CD4-positive, alpha-beta T cell treated with Interleukin-6 for 4 hours (primary cell): ENCODE data around the gene TRIM5.
"Not testable (repeated sequence)": the region's sequence is repeated elsewhere in the genome, so short reads cannot be mapped to it uniquely, and the experiment has no call there.

Source experiments
- DNase-seq: peaks from one replicate; pipeline ENCODE4 v3.0.0-alpha.2; 2020; ENCODE audit warnings: mixed read lengths

Gene TRIM5

DNA sequence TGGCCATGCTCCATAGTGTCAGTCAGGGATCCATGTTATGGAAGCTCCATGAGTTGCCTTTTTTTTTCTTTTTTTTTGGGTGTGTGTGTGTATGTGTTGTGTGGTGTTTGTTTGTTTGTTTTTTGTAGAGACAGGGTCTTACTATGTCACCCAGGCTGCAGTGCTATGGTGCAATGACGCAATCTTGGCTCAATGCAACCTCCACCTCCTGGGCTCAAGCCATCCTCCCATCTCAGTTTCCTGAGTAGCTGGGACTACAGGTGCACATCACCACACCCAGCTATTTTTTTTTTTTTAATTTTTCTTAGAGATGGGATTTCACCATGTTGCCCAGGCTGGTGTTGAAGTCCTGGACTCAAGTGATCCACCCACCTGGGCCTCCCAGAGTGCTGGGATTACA is 3.6 kb upstream of the TRIM5 start:
- DNase-seq, result no peak

DNA sequence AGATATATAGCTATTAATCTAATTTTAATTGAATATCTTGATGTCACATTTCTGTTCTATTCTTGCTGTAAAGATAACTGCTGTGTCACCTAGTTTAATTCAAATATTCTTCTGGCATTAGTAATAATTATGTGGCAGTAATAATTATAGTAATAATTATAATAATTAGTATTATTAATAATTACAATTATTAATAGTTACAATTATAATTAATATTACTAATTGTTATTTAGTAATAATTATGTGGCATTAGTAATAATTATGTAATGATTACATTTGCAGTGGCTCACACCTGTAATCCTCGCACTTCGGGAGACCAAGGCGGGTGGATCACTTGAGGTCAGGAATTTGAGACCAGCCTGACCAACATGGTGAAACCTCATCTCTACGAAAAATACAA is 1.6 kb upstream of the TRIM5 start:
- no peak for DNase-seq

DNA sequence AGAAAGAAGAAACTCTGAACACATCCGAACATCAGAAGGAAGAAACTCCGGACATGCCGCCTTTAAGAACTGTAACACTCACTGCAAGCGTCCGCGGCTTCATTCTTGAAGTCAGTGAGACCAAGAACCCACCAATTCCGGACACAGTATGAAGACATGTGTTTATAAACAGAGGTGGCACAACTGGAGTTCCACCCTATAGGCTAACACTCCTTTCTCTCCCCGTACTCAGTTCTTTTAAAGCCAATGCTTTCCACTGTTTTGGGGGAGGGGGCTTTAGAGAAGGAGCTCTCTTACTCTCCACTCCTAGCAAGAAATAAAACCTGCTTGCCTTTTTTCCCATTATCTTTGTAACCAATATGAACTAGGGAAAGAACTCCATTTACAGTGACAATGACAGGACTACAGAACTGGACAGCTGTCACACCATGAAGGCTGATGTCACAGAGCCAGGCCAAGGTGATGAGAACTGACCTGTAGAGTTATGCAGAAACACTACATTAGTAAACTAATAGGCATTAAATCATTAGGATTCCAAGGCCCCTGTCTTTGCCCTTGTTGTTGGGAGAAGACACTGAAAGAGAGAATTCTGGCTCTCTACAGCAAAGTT is 733 bp downstream of the TRIM5 start:
- DNase-seq, result no peak

DNA sequence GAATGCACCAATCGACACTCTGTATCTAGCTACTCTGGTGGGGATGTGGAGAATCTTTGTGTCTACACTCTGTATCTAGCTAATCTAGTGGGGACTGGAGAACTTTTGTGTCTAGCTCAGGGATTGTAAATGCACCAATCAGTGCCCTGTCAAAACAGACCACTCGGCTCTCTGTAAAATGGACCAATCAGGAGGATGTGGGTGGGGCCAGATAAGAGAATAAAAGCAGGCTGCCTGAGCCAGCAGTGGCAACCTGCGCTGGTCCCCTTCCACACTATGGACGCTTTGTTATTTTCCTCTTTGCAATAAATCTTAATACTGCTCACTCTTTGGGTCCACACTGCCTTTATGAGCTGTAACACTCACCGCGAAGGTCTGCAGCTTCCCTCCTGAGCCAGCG is 1.3 kb downstream of the TRIM5 start:
- not testable (repeated sequence) for DNase-seq

DNA sequence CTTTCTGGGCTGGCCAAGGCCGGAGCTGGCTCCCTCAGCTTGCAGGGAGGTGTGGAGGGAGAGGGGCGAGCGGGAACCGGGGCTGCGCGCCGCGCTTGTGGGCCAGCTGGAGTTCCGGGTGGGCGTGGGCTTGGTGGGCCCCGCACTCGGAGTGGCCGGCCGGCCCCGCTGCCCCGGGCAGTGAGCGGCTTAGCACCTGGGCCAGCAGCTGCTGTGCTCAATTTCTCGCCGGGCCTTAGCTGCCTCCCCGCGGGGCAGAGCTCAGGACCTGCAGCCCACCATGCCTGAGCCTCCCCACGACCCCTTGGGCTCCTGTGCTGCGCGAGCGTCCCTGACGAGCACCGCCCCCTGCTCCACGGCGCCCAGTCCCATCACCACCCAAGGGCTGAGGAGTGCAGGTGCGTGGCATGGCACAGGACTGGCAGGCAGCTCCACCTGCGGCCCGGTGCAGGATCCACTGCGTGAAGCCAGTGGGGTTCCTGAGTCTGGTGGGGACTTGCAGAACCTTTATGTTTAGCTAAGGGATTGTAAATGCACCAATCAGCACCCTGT is 1.9 kb downstream of the TRIM5 start:
- not testable (repeated sequence) for DNase-seq

DNA sequence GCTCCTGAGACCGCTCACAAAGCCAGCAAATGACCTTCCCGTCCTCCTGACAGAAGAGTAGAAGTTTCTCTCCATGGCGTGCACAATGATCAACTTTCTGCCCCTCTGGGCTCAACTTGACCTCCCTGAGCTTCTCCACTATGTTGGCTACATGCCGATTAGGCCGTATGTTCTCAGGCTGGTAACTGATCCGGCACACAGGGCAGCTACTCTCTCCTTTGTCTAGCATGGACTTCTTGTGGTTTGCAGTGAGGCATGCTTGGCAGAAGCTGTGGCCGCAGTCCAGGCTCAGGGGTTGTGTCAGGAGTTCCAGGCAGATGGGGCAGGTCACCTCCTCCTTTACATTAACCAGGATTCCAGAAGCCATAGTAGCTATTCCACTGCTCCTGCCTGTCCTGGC is 5.1 kb downstream of the TRIM5 start:
- DNase-seq, result no peak

DNA sequence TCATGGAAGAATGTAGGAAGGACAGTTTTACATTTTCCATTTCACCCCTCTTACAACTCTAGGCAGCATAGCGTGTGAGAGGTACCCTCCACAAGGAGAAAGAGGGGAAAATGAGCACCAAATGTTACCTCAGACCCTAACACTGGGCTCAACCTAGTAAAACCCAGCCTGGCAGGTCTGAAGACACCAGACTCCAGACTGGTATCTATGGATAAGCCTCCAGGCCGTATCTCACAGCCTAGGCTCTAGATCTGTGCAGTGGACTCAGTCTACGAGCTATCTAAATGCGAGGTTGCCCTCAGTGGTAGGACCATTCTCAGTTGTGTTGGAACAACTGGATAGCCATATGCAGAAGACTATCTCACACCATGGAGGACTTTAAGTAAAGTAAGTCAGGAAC is 10.5 kb downstream of the TRIM5 start:
- no peak for DNase-seq

DNA sequence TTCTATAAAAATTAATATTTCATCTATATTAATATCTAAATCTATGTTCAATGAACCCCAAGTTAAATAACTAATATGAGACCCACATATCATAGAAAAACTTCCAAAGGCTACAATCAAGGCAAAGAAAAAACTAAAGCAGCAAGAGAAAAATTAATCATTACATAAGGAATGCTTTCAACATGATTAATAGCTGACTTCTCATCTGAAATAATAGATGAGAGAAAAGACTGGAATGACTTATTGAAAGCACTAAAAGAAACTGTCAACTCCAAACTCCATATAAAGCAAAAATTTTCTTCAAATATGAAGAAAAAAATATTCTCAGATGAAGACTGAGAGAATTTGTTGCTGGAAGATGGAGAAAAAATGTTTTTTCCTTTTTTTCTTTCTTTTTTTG is 13.0 kb downstream of the TRIM5 start:
- DNase-seq, result no peak

DNA sequence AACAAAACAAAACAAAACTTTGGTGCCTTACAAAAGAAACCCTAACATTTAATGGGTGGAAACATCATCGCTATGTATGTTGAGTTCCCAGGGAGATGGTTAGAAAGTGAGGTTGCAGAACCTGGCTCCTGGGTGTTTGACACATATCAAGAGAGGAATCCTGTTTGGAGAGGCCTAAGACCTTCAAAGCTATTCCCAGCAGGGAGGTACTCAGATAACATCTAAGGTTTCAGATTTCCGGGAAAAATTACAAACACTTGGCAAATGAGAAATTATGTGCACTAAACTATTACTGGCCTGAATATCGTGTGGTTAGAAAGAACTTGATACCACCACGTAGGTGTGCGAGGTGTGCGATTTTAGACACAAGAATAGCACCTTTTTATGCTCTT is 18.5 kb downstream of the TRIM5 start:
- DNase-seq, result no peak

DNA sequence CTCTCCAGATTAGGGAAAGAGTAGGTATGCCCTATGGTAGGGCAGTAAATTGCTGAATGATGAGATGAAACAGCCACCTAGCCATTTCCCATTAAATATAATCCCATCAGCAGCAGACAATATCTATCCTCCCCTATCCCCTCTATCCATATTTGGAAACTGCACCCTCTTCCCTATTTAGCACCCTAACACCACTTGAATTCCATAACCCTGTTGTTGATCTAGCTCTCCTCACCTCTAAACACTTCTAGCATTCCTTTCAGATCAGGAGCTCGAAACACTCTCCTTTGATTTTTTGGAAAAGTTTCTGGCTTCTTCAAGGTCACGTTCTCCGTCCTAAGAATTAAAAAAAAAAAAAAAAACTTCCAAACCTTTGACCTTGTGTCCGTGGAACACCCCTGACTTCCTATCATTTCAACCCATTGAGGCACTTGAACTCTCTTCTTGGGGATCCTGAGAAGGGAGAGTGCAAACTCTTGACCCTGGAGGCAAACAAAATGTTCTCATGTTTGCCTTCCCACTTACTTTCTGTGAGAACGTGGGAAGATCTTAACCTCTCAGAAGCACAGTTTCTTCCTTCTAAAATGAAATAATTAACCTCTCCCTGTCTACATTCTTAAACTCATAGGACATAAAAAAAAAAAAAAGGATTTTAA is 19.0 kb downstream of the TRIM5 start:
- no peak for DNase-seq

DNA sequence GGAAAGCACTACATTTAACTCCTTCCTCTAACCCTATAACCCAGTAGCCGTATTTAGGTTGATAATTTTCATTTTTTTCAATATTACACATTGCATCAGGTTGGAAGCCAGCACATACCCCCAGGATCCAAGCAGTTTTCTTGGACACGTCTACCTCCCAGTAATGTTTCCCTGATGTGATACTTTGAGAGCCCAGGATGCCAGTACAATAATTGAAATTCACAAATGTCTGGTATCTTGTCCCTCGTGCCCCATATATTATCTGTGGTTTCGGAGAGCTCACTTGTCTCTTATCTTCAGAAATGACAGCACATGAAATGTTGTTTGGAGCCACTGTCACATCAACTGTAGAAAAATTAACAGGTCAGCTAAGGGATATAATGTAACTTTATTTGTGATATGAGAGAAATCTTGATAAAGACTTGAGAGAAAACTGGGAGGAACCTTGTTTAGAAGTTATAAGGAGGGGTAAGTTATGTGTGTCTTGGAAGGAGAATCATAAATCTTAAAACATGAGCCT is 19.8 kb downstream of the TRIM5 start:
- no peak for DNase-seq

DNA sequence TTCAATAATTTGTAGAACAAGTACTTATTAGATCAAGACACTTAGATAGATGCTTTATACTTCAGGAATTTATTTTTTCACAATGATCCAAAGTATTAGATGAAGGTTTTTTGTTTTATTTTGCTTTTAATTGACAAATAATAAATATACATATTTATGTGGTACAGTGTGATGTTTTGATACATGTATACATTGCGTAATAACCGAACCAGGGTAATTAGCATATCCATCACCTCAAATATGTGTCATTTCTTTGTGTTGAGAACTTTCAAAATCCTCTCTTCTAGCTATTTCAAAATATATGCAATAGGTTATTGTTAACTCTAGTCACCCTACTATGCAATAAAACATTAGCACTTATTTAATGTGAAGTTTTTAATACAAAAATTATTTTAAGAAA is 21.4 kb downstream of the TRIM5 start:
- no peak for DNase-seq

DNA sequence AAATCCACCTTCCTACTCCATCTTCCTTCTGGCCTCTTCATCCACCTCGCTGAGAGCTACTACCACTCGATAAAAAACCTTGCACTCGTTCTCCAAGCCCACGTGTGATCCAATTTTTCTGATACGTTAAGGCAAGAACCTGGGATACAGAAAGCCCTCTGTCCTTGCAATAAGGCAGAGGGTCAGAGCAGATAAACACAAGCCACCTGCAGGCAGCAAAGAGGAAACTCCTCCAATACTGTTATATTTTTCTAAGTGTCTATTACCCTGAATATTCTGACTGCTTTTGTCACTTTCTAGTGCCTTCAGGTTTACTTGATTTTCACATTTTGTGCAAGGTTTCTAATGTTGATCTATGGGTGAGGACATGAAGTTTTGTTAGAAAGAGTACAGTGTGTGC is 26.6 kb downstream of the TRIM5 start:
- no peak for DNase-seq

DNA sequence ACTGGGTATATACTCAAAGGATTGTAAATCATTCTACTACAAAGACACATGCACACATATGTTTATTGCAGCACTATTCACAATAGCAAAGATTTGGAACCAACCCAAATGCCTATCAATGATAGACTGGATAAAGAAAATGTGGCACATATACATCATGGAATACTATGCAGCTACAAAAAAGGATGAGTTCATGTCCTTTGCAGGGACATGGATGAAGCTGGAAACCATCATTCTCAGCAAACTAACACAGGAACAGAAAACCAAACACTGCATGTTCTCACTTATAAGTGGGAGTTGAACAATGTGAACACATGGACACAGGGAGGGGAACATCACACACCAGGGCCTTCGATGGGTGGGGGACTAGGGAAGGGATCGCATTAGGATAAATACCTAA is 27.9 kb downstream of the TRIM5 start:
- not testable (repeated sequence) for DNase-seq

DNA sequence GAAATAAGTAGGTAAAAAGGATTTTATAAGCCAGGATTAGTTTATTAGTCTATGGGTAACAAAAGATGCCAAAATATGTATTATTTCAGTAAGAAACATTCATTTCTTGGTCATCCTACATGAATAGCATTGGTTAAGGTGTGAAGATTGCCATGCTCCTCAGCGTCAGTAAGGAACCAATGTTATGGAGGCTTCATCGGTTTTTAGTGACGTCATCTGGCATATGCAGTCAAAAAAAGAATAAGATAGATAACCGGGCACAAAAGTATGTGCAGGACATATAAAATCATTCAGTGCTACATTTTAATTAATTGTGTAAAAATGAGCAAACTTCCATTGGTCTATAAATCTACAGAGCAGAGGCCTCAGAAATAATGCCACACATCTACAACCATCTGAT is 29.4 kb downstream of the TRIM5 start:
- DNase-seq, result no peak

DNA sequence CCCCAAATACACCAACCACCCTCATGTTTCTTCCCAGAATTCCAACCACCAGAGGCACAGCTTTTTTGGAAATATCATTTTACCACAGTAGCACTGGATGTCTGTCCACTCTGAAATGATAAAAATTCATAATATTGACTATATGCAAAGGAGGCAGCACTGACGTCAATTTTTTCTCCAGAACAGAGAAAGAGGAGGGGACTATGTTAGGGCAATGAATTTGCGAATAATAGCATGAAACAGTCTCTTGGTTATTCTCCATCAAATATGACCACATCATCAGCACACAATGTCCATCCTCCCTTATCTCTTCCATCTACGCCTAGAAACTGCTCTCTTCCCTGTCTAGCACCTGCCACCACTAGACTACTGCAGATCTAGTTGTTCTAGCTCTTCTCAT is 38.7 kb downstream of the TRIM5 start:
- DNase-seq, result no peak

DNA sequence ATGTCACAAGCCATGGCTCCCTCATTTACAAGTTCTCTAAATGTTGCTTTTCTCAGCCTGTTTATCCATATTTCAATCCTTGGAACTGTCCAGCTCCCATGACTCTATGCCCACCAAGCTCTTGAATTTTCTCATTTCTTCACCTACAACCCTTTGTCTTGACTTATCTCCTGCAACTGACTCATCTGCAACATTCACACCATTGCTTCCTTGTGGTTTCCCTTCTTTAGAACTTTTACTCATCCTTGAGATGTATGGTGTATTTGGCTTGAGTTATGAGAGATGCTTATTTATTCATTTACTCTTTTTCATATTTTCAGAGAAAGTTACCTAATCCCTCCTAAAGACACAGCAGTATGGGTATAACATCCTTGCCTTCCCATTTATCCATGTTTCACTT is 41.3 kb downstream of the TRIM5 start:
- no peak for DNase-seq

DNA sequence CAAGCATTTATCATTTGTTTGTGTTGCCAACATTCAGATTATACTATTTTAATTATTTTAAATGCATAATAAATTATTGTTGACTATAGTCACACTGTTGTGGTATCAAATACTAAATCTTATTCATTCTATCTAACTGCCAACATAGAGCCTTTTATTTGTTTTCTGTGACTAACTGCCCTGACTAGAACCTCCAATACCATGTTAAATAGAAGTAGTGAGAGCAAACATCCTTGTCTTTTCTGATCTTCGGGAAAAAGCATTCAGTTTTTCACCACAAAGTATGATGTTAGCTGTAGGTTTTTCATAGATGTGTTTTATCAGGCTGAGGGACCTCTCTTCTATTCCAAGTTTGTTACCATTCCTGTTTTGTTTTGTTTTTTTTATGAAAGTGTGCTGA is 44.9 kb downstream of the TRIM5 start:
- DNase-seq, result no peak

DNA sequence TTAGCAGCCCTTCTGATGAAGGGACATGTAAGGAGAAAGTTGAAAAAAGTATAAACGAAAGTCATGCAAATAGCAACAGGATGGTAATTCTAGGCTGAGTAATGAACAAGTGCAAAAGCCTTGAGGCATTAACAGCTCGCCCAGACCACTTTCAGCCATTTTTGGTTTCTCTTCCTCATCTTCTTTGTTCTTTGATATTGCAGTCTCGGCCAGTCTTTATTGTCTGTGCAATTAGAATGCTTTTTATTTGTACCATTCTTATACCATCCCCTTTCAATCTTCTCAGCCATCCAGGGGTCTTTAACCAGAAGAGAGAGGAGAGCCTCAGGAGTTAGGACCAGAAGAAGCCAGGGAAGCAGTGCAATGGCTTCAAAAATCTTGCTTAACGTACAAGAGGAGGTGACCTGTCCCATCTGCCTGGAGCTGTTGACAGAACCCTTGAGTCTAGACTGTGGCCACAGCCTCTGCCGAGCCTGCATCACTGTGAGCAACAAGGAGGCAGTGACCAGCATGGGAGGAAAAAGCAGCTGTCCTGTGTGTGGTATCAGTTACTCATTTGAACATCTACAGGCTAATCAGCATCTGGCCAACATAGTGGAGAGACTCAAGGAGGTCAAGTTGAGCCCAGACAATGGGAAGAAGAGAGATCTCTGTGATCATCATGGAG is 52.8 kb downstream of the TRIM5 start:
- DNase-seq, result no peak

DNA sequence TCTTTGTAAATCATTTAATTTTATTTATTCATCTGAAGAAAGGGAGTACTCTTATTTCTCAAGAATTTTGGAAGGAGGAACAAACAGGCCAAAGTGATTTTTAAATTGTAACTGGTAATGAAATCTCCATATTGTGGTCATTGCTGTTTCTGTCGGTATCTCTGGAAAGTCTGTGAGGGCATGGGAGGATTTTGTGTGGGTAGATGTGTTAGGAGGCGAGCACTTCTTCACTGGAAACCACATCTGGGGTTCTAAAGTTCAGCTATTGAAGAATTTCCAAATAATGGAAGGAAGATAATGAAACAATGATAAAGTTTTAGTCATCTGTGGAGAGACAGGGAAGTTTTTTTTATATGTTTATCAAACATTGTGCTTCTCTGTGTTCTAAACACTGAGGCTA is 53.5 kb downstream of the TRIM5 start:
- no peak for DNase-seq

DNA sequence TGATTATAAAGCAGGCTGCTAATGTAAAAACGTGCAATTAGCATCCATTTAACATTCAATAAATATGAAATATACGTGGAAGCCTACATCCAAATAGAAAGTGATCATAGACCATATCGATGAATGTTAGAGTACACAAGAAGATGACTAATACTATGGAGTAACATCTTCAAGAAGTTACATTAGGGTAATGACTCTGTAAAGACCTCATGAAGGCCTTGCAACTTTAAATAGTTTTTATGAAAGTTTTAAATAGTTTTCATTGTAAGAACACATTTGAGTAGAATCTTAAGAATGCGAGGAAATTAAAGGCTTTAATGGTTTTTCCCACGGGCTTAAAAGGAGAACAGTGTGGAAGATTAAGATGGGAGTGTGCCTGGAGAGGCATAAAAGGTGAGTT is 58.7 kb downstream of the TRIM5 start:
- no peak for DNase-seq

DNA sequence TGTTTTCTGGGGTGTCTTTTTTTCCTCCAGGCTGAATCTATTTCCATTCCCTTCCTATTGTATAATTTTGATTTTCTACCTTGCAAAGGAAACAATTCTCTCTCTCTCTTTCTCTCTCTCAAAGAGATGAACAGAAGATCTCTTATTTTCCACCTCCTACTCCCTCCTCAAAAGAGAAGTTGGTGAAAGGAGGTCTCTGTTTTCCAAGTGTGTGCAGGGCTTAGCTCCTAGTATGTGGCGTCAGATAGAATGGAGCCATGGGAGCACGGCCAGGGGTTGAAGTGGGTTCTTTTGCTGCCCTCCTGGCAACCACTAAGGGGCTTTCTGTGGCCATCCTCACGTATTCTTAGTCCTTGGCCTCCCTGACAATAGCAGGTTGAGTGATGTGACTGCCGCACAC is 59.6 kb downstream of the TRIM5 start:
- no peak for DNase-seq

DNA sequence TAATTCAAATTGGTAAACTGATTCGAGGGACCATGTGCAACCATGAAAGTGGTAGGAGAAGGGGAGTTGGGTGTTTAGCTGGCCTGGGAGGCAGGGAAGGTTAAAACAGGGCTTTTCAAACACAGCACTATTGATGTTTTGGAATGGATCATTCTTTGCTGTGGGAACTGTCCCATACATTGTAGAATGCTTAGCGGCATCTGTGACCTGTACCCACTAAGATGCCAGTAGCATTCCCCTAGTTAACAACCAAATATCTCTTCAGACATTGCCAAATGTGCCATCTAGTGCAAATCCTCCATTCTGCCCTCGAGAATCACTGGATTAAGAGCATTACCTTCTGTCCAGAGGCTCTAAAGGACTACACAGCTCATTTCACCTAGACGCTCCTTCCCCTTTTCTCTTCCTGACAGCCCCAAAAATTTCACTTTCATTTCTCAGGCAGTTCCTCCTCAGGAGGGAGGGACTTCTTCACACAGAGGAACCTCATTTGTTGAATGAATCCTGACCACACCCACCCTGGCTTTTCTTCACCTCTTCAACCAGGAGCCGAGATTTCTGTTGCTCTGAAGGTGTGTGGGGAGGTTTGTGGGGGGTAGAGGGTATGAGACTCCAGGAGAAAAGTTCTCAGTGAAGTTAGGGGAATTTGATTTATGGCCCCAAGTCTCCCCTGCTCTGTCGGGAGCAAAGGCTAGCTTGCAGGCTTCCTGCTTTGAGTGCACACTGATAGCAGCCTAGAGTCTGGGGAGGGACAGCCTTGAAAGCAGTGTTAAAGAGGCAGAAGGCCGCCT is 60.2 kb downstream of the TRIM5 start, which contains the start of gene TRIM34:
TSS of gene TRIM34 (plus strand) at position 513 of the 791 bp plus-strand sequence. CDS start 7,331 bp downstream, outside the sequence.
- peak; percentile 75 for DNase-seq
